MM.1S (cell line): ENCODE measurements around the gene TBC1D9B.

Experiments used
- CTCF ChIP-seq: fragments of 300-600 bp; sonication (generic); IDR thresholded peaks from 2 replicates; pipeline ENCODE4 v1.5.1; 2016; ENCODE audit warnings: antibody characterized with exemption, low read length, mixed read lengths
- EZH2 ChIP-seq: fragments of 300-600 bp; sonication (generic); optimal IDR thresholded peaks from 2 replicates; pipeline ENCODE3; 2017; ENCODE audit warnings: low read depth, mild to moderate bottlenecking, antibody characterized with exemption, low read length, mixed read lengths
- EZH2phosphoT487 ChIP-seq: fragments of 300-600 bp; sonication (generic); IDR thresholded peaks from 2 replicates; pipeline ENCODE4 v1.6.1; 2018; ENCODE audit warnings: antibody characterized with exemption, low read length

- no peak for TF ChIP-seq CTCF
- TF ChIP-seq EZH2phosphoT487, result no peak
- TF ChIP-seq EZH2, result no peak
Measured at GRCh38 chr5:179879690-179880010, 28.0 kb downstream of the TBC1D9B start.
